ENCODE results near the gene VPS37C.

GRCh38 chr11:61157743-61158142 lies 3.5 kb downstream of the VPS37C start:
- TF ChIP-seq, protein P1, sequence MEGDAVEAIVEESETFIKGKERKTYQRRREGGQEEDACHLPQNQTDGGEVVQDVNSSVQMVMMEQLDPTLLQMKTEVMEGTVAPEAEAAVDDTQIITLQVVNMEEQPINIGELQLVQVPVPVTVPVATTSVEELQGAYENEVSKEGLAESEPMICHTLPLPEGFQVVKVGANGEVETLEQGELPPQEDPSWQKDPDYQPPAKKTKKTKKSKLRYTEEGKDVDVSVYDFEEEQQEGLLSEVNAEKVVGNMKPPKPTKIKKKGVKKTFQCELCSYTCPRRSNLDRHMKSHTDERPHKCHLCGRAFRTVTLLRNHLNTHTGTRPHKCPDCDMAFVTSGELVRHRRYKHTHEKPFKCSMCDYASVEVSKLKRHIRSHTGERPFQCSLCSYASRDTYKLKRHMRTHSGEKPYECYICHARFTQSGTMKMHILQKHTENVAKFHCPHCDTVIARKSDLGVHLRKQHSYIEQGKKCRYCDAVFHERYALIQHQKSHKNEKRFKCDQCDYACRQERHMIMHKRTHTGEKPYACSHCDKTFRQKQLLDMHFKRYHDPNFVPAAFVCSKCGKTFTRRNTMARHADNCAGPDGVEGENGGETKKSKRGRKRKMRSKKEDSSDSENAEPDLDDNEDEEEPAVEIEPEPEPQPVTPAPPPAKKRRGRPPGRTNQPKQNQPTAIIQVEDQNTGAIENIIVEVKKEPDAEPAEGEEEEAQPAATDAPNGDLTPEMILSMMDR (IDR thresholded peaks at IDR 0.05), result no peak
- no peak for TF ChIP-seq EP300 (IDR thresholded peaks at IDR 0.05; ENCODE audit: low read depth)

All from transverse colon (tissue), 3 donors.